Measurements from ENCODE around the gene FMN1.

The FMN1 gene

GRCh38 chr15:32823750-32824149, 370.8 kb downstream of the FMN1 start:
- DNase-seq (ENCODE audit: low read depth): no peak

GRCh38 chr15:32822739-32823138, 371.8 kb downstream of the FMN1 start:
- no peak for DNase-seq (ENCODE audit: low read depth)

- DNase-seq (ENCODE audit: low read depth): no peak
Measured at GRCh38 chr15:32819448-32819847, 375.1 kb downstream of the FMN1 start.

GRCh38 chr15:32818758-32819447, 375.6 kb downstream of the FMN1 start:
- no peak for DNase-seq (ENCODE audit: low read depth)

- no peak for DNase-seq (ENCODE audit: low read depth)
Measured at GRCh38 chr15:32817577-32817976, 376.9 kb downstream of the FMN1 start.

- no peak for DNase-seq (ENCODE audit: low read depth)
Measured at GRCh38 chr15:32807331-32807730, 387.2 kb downstream of the FMN1 start.

GRCh38 chr15:32803631-32804030, 390.9 kb downstream of the FMN1 start:
- no peak for DNase-seq (ENCODE audit: low read depth)

GRCh38 chr15:32802286-32802936, 392.1 kb downstream of the FMN1 start:
- no peak for DNase-seq (ENCODE audit: low read depth)

- DNase-seq (ENCODE audit: low read depth): no peak
Measured at GRCh38 chr15:32799936-32800535, 394.5 kb downstream of the FMN1 start.

GRCh38 chr15:32796856-32797255, 397.7 kb downstream of the FMN1 start:
- no peak for DNase-seq (ENCODE audit: low read depth)

GRCh38 chr15:32794973-32795372, 399.5 kb downstream of the FMN1 start:
- no peak for DNase-seq (ENCODE audit: low read depth)

GRCh38 chr15:32792436-32792835, 402.1 kb downstream of the FMN1 start:
- no peak for DNase-seq (ENCODE audit: low read depth)

GRCh38 chr15:32790352-32790999, 404.0 kb downstream of the FMN1 start:
- no peak for DNase-seq (ENCODE audit: low read depth)

GRCh38 chr15:32787949-32788348, 406.6 kb downstream of the FMN1 start:
- DNase-seq (ENCODE audit: low read depth): no peak

GRCh38 chr15:32786906-32787305, 407.6 kb downstream of the FMN1 start:
- no peak for DNase-seq (ENCODE audit: low read depth)

GRCh38 chr15:32784581-32784980, 409.9 kb downstream of the FMN1 start:
- DNase-seq (ENCODE audit: low read depth): no peak

GRCh38 chr15:32781781-32782180, 412.7 kb downstream of the FMN1 start:
- DNase-seq (ENCODE audit: low read depth): no peak

- no peak for DNase-seq (ENCODE audit: low read depth)
Measured at GRCh38 chr15:32778391-32779176, 415.9 kb downstream of the FMN1 start.

GRCh38 chr15:32775103-32775502, 419.4 kb downstream of the FMN1 start:
- DNase-seq (ENCODE audit: low read depth): no peak

GRCh38 chr15:32774022-32774421, 420.5 kb downstream of the FMN1 start:
- no peak for DNase-seq (ENCODE audit: low read depth)

GRCh38 chr15:32767236-32767635, 427.3 kb downstream of the FMN1 start:
- DNase-seq (ENCODE audit: low read depth): no peak

GRCh38 chr15:32766101-32766500, 428.4 kb downstream of the FMN1 start:
- DNase-seq (ENCODE audit: low read depth): no peak

Measured in activated T-helper 9 cell treated with anti-CD3 and anti-CD28 coated beads, Interleukin-2, amount 50 U/mL, for 16 hours (primary cell).